GM21360 (cell line): Measurements from ENCODE around the gene ASCL2.

Experiments used
- ATAC-seq: cut with Tn5 transposase; IDR thresholded peaks from one replicate; pipeline ENCODE4 v1.9.1; 2021; ENCODE audit warnings: mild to moderate bottlenecking, moderate library complexity; ENCODE audit not compliant: unreplicated experiment

The ASCL2 gene

DNA sequence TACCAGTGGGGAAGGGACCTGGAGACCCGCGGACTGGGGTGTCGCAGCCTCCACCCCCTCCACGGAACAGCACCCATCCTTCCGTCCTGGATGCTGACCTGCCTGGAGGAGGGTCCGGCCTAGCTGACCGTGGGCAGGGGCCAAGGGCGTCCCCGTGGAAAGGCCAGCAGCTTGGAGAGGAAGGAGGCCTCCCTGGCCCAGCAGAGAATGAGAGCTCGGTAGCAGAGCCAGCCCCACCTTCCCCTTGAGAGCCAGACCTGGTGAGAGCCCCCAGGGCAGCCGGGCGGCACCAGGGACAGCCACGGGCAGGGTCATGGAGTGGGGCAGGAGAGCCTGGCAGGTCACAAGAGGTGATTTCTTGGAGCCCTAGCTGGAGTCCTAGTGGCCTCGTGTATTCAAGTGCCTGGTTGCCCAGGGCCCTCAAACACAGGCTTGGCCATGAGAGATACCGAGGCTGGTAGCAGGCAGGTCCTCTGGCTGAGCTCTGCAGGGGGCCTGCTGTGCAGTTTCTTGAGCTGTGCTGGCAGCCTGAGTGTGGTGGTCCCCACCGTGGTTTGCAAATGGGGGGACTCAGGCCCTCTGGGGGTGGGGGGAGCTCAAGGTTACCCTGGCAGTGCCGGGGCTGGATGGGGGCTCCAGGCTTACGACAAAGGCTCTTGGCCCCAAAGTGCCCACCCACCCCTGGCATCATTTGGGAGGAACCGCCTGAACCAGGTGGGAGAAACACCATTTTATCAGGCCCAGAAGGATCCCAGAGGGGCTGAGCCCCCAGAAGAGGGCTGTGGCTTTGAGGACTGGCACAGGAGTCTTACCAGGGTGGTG, 39.1 kb upstream of the ASCL2 start:
- no peak for ATAC-seq

DNA sequence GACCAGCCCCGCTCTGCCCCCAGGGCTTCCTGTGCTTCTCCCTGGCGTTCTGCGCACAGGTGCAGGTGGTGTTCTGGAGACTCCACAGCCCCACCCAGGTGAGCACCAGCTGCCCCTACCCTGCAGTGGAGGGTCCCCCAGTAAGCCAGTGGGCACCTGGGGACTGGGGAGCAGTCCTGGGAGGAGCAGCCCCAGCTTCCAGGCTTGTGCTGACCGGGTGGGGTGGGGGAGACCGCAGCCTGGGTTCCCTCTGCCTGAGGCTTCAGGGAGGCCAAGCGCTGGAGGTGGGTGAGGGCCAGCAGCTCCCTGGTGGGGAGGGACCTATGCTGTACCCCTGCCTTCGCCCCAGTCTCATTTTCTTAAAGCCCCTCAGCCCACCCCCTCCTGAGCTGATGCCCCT, 38.3 kb upstream of the ASCL2 start:
- ATAC-seq = no peak

DNA sequence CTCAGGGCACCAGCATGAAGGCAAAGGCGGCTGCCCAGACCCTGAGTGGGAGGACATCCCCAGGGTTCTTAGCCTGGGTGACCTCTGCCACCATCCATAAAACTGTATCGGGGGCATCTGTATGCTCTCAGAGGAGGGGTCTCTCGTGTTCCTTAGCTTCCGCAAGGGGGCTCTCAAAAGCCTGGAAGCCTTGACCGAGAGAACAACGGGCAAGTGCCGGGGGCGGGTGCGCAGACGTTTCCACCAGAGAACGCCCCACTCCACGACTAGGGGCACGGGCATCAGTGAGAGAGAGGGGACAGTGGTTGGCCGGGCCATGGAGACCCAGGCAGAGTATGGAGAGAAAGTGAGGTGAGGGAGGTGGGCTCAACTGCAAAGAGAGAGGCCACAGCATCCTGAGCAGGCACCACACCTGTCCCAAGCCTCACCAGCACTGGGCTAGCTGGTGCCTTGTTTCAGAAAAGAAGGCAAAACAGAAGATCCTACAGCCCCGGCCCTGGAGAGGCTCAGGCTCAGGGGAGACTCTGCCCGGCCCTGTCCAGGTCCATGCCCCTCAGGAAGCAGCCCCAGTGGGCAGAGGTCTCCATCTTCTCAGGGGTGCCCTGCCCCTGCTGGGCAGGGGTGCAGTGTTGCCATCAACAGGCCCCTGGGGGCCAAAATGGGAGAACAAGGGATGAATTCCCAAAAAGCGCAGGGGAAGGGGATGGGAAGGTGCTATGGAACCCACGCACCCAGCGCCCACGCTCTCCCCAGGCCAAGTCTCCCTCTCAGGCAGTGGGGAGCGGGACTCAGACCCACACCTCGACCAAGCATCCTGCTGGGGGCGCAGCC, 37.3 kb upstream of the ASCL2 start:
- no peak for ATAC-seq

- no peak for ATAC-seq
These were observed 36.6 kb upstream of the ASCL2 start for GRCh38 chr11:2306877-2307500.

DNA sequence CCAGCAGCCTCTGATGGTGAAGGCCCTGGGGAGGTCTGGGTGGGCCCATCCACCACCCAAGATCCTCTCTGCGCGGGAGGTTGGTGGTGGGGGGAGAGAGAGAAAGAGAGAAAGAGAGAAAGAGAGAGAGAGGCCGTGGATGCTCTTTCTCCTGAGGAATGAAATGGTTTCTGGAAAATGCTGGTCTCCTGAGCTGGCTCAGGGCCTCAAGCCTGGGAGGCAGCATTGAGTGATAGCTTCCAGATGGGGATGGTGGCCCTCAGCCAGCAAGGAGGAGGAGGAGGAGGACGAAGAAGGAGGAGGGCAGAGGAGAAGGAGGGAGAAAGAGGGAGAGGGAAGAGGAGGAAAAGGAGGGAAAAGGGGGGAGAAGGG, 36.0 kb upstream of the ASCL2 start:
- no peak for ATAC-seq

DNA sequence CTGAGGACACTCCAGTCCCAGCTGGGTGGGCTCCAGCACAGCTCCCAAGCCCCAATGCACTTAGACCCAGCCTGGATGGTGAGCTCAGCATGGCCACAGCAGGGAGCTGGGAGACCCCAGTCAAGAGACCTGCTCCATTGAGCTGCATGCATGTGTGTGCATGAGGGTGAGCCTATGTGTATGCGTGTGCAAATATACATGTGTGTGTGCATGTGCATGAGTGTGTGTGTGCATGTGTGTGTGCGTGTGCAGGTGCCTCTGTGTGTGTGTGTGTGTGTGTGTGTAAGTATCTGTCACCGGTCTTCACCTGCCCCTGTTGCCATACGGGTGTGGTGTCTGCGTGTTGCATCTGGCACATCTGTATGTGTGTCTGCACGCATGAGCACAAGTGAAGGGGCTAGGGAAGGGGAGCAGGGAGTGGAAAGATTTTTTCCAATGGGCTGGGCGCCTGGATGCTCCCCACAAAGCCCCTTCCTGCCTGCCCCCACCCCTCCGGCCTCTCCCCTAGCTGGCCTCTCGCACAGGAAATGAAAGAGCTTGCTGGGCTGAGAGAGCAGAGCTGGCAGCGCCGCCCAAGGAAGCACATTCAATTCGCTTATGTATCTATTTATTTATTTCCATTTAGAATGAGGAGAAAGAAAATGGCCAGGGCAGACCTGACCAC, 35.5 kb upstream of the ASCL2 start:
- ATAC-seq = no peak

DNA sequence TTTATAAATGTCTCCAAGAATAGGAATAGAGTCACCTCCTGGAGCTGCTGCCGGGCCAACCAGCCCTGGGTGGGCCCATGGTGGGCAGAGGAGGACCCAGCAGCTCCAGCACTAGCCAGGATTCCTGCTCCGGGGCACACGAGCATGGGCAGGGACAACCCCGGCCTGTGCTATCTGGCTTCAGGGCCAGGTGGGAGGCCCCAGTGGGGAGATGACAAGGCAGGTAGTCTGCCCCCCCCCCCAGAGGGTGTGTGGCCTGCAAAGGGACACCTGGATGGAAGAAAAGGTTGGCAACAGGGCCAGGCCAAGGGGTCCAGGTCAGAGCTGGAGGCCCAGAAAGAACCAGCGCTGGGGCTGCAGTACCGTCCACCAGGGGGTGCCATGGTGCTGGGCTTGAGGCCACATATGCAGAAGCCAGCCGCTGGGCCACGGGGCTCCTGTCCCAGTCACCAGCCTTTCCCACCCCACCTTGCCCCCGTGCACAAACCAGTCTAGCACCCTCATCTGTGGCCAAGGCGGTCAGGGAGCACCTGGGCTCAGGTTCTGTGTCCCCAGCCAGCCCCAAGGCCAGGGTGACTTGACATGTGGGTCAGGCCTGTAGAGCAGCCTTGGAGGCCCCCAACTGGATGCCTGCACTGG, 34.9 kb upstream of the ASCL2 start:
- ATAC-seq = no peak

DNA sequence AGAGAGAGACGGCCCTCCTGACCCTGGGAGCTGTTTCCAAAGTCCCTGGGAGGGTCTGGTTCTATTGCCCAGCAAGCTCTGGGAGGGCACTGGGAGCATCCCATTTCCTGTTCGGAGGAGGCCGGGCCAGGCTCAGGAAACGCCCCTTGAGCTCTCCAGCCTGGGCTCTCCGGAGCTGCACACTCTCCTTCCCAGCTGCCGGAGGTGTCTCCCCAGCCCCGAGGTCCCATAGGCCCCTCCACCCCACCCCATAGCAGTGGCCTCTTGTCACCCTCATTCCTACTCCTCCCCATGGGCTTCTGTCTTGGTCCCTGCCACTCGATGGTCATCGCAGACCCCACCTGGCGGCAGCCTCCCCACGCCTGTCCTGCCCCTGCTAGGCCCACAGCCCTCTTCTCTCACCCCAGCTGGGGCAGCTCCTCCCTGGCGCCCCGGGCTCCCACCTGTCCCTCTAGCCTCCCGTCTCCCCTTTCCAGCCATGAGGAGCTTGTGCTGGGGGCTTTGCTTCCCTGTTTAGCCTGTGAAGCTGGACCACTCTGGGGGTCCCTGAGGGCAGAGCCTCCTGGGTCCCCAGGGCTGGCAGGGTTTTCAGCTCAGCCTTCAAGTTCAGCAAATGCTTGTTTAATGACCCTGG, 34.2 kb upstream of the ASCL2 start:
- no peak for ATAC-seq

DNA sequence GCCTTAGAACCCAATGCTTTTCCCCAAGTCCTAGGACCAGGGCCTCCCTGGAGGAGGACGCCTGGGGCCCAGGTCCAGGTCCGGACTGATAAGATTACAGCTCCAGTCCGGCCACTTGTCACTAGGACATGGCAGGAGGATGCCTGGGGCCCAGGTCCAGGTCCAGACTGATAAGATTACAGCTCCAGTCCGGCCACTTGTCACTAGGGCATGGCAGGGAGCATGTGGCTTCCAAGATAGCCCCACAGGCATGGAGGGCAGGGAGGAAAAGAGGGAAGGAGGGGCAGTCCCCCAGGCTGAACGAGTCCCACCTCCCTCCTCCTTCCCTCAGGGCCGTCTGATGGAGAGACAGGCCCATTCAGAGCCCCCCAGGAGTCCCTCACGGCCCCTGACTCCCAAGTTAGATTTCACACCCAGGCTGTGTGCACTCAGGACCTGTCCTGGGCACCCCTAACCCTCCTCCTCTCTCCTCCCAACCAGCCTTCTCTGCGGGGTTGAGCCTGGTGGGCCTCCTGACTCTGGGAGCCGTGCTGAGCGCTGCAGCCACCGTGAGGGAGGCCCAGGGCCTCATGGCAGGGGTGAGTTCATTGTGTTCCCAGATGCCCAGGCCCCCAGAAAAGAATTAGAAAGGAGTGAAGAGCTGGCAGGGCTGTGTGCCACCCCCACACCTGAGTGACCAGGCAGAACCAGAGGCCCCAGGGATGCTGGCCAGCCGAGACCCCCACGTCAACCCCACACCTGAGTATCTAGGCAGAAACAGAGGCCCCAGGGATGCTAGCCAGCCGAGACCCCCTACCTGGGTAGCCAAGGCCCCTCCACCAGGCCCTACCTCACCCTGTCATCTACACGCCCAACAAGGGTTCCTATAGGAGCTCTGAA, 33.5 kb upstream of the ASCL2 start:
- no peak for ATAC-seq

DNA sequence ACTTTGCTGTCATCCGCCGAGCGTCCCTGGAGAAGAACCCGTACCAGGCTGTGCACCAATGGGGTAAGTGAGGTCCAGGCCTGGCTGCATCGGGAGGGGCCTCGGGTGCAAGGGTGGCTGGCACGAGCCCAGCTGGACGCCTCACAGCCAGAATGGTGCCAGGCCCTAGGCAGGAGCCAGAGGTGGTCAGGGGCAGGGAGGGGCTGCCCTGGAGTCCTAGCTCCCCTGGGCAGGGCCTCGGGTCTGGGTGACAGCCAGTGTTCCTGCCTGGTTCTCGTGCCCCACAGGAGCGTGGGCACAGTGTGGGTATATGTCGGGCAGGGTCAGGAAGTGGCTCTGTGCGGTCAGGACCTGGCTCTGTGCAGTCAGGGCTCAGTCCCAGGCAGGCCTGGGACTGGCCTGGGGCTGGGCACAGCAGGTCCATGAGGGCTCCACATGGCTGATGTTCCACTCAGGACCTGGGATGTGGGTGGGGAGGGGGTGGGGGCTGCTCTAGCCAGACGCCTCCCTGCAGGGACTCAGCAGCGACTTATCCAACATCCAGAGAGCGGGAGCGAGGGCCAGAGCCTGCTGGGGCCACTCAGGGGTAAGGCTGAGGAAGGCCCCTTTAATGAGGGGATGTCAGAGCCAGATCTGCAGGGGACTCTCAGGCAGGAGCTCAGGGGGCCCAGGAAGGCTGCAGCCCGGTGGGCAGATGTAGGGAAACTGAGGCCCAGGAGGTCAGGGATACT, 32.7 kb upstream of the ASCL2 start:
- no peak for ATAC-seq

- no peak for ATAC-seq
These were observed 32.0 kb upstream of the ASCL2 start for GRCh38 chr11:2302306-2302895.

DNA sequence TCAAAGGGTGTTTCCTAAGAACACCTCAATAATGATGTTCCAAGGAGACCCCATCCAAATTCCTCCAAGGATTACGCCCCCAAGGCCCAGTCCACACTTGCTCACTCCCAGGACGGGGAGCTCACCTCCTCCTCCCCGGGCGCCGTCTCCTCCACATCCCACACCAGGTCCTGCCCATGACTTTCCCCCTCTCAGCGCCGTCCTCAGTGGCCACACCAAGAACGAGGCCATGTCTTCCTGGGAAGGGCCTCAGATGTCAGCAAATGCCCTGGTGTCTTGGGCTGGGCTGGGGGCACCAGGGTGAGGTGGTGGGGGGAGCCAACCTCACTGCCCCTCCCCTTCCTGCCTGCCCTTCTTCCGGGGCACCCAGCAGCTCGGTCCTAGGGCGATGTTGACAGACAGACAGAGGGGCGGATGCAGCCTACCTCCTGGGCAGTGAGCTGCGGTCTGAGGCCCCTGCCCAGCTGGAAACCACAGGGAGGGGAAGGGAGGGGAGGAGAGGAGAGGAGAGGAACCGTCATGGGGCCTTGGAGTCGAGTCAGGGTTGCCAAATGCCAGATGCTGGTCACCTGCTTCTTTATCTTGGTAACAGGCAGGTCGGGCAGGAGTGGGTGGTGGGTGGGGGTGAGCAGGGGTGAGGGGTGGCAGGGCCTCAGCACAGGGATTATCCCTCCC, 31.4 kb upstream of the ASCL2 start, which contains the start of the genes C11orf21 and TSPAN32:
C11orf21 (minus strand) TSS at position 288 of the 675 bp plus-strand sequence; CDS start at position 178, 110 bp downstream.
TSPAN32 (plus strand) TSS at position 383 of the 675 bp plus-strand sequence; CDS start at position 520, 137 bp downstream.
- ATAC-seq = no peak

DNA sequence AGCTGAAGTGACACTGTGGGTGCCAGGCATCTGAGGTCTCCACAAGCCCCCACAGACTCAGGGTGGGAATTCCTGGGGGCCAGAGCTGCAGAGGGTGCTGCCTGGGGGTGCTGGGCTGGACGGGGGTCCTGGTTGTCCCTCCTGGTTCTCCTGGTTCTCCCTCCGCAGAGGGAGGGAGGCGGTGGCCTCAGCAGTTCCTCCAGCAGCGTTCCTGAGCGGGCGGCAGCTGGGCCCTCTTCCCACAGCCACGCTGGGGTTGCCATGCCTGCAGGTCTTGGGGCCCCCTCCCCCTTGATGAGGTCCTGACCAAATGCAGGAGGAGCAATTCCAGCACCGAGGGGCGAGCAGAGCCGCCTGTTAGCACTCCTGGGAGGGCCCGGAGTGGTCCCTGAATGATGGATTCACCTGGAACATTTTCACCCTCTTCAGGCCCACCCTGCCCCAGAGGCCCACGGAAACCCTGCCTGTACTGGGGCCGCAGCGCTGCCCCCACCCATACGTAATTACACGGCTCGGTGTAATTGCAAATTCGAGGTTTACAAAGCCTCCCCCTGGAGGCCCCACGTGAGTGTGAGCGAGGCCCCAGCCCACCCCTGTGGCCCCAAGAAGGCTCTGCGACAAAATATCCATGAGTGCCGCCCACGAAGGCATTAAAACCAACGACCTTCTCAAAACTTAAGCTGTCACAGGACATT, 30.7 kb upstream of the ASCL2 start:
- no peak for ATAC-seq

DNA sequence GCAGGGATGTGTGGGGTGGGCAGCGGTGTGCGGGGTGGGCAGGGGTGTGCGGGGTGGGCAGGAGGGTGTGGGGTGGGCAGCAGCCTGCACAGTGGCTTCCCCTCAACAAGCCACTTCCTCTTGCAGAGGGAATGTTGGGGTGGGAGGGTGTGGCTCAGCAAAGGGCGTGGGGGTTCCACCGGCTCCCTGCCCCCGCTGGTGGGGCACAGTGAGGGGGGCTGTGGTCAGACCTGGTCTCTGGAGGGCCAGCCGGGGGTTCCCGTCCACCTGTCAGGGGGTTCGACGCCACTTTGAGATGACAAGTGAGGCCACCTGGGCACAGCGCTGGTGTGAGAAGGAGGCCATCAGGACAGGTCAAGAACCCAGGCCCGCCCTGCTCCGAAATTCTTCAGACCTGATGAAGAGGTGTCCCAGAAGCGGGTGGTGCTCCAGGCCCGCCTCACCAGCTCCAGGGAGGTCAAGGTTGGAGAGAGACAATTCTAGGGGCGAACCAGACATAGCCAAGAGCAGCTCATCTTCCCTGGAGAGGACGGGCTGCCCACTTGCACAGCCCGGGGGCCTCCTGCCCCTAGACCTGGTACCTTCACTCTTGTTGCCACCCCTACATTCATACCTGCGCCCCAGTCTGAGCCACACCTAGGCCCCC, 30.0 kb upstream of the ASCL2 start:
- ATAC-seq = no peak

GRCh38 chr11:2299773-2300172, 29.4 kb upstream of the ASCL2 start:
- no peak for ATAC-seq
